Hematopoietic multipotent progenitor cell treated with erythropoietin and hydrocortisone succinate and interleukin-3 and kit ligand, for 4 days (in vitro differentiated cells): ENCODE measurements around the gene PPP2R3B.
"Not testable (repeated sequence)": the region's sequence is repeated elsewhere in the genome, so short reads cannot be mapped to it uniquely, and the experiment has no call there.

Experiments
- DNase-seq: peaks from one replicate; pipeline ENCODE4 v3.0.0-alpha.2; 2015

PPP2R3B gene

DNA sequence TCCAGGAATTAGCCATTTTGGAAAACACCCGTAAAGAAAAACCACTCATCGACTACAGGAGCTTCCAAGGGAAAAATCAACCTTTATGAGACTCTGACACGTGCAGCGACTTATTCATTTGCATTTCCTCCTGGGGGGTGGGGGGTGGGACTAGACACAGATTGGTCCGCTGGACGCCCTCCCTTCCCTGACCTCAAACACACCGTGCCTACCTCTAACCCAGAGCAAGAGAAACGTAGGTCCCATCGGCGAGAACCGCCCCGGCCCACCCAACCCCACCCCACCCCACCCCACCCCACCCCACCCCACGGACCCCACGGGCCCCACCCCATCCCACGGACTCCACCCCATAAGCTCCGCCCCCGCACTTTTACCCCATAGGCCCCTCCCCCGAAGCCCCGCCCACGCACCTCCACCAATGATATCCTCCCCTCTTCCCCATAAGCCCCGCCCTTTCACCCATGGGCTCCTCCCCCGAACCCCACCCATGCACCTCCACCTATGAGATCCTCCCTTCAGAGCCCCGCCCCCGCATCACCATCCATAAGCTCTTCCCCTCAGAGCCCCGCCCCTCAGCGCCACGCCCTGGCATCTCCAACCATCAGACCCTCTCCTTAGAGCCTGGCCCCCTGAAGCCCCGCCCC, 69.2 kb downstream of the PPP2R3B start:
- no peak for DNase-seq

DNA sequence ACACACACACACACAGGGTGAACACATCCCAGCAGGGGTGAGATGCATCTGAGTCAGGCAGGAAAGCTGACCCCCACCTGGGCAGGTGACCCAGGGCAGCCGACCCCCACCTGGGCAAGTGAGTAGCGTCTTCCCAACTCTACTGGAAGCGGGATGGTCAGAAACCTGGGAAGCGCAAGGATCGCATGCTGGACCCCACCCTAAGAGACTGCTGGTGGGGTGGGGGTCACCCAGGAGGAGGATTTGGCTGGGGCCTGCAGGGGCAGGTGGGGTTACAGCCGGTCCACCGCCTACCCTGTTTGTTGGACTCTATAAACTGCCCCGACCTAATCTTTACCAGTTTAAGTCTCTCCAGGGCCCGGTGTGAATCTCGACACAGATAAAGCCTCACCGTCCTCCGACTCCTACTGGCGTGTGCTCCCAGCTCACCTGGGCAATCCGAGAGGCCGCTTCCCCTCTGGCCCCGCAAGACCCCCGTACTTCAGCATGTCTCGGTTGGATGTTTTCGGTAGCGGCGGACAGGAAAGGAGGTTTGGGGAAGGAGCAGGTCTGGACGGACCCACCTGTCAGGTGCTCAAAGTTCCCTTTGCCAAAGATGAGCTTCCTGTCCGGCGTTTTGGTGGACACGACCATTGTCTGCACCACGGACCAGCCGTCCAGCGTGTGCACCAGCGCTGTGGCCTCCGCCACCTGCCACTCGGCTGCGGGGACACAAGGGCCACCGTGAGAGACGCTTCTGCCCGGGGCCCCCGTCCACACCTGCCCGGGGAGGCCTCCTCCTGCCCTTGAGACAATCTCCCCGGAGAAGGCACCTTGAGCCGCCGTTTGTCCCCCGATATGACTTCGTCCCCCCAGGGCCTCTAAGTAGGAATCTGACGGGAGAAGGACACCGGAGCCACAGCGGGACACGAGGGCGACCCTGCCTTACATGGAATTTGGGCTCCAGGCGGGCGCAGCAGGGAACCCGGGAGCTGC, 70.1 kb downstream of the PPP2R3B start:
- DNase-seq = no peak

DNA sequence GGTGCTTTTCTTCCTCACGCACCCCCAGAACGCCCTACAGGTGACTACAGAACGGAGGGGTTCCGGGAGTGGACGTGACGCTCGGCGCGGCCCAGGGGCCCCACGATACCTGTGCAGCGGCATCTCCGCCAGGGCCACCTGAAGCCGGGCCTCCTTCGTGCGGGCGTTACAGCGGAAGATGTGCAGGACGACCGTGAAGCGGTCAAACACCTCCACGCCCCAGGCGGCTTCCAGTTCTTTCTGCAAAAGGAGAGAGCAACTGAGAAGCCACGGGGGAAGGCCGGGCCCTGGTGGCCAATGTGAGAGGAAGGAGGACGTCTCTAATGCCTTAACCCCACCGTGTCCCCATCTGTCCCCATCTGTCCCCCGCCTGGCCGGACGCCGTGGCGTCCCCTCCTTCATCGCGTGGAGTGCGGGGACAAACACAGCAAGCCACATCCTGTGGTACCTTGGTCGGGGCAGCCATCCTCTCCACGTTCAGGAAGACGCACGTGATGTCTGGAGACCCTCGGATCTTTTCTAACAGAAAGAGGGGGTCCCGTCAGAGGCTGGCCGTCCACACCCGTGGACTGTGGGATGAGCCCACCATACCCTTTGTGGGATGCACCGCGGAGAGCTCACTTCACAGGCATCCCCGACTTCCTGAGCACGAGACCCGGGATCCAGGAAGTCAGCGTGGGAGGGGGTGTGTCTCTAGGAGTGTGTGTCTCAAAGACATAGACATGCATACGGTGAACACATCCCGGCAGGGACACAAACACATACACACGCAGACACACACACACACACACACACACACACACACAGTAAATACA, 71.7 kb downstream of the PPP2R3B start:
- DNase-seq = no peak

DNA sequence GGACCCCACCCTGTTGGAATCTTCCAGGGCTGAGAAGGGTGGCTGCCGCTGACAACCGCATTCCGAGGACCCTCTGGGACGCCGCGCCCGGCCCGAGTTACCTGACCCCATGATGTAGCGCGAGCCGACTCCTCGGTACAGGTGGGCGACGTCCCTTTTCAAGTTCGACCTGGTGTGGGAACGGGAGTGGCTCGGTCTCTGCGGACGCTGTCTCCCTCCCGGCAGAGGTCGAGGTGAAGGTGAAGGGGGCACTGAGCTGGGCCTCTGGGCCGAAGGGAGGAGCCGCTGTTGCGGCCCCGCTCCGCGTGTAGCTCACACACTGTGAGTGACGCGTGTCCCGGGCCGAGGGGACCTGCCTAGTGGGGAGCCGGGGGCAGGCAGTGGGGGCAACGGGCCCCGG, 72.7 kb downstream of the PPP2R3B start:
- DNase-seq = no peak

DNA sequence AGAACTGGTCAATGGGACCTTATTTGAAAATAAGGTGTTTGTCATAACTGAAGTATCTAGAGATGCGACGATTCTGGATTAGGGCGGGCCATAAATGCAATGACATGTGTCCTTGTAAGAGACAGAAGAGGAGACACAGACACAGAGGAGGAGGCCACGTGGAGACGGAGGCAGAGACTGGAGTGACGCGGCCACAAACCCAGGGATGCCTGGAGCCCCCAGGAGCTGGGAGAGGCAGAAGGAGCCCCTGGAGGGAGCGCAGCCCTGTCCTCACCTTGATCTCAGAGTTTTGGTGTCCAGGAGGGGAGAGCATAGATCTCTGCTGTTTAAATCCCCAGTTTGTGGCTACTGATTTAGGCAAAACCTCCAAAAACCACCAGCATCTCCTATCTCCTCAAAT, 73.2 kb downstream of the PPP2R3B start:
- no peak for DNase-seq

DNA sequence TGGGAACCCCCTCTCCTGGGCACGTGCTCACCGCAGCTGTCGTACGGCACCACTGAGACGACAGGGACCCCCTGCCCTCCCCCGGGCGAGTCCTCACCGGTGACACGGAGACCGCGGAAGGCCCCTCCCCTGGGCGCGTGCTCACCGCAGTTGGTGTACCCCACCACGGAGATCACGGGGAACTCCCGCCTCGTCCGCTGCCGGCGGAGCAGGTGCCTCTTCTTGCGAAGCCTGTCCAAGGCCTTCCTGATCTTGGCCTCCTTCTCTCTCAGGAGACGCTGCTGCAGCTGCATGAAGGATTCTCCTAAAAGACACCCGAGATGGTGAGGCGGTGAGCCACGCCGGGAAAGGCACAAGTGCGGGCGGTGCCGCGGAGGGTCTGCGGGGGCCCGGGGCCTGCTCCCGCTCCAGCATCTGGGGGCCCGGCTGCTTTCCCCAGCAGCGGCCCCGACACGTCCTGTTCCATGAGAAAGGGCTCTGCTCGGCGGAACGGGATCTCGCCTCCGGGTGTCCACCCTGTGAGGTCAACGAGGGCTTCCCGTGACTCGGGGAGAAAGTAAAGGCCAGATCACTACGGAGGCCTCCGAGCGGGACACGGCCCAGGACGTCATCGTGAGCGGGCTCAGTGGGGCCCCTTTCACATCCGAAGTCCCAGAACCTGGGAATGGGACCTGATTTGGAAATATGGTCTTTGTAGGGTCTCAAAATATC, 73.9 kb downstream of the PPP2R3B start:
- no peak for DNase-seq

DNA sequence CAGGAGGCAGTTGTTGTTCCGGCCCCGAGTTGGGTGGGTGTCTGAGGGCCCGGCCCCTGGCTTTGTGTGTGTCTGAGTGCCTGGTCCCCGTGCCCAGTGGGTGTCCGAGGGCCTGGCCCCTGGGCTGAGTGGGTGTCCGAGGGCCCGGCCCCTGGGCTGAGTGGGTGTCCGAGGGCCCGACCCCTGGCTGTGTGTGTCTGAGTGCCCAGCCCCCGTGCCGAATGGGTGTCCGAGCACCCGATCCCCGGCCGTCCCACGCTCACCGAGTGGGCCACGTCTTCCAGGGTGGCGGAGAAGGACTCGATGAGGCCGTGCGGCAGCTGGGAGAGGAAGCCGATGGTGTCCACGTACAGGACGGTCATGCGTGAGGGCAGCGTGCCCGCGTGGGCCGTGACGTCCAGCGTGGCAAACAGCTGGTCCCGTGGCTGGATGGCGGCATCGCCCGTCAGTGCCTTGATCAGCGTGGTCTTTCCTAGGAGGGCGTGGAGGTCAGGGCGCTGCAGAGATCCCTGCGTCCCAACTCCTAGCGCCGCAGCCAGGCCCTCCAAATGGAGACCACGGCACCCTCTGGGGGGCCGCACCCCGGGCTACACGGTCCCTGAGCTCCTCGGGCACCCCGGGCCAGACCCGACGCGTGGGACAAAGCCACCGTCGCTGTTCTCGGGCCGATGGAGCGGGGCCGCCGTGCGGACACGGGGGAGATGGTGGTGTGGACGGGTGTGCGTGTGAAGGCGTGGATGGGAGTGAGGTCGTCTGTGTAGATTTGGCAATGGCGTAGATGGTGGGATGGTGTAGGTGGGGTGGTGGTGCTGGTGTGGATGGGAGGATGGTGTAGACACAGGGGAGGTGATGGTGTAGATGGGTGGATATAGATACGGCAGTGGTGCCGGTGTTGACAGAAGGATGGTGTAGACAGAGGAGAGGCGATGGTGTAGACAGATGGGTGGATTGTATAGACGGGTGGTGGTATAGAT, 75.3 kb downstream of the PPP2R3B start:
- no peak for DNase-seq

DNA sequence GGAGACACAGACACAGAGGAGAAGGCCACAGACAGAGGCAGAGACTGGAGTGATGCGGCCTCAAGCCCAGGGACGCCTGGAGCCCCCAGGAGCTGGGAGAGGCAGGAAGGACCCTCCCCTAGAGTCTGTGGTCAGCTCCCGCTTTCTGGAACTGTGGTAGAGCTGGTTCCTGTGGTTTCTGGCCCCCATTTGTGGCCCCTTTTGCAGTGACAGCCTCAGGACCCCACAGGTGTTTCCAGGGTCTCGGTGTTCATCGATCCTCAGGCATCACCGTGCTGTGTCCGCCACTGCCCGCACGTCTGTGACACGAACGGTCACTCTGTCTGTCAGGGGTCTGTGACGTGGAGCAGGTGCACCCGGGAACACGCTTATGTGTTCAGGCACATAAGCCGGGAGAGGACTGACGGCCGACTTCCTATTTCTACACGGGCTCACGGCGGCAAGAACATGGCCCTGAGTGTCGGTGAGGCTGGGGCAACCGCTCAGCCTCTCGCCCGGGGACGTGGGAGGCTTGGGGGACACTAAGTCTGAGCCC, 76.0 kb downstream of the PPP2R3B start:
- DNase-seq = no peak

DNA sequence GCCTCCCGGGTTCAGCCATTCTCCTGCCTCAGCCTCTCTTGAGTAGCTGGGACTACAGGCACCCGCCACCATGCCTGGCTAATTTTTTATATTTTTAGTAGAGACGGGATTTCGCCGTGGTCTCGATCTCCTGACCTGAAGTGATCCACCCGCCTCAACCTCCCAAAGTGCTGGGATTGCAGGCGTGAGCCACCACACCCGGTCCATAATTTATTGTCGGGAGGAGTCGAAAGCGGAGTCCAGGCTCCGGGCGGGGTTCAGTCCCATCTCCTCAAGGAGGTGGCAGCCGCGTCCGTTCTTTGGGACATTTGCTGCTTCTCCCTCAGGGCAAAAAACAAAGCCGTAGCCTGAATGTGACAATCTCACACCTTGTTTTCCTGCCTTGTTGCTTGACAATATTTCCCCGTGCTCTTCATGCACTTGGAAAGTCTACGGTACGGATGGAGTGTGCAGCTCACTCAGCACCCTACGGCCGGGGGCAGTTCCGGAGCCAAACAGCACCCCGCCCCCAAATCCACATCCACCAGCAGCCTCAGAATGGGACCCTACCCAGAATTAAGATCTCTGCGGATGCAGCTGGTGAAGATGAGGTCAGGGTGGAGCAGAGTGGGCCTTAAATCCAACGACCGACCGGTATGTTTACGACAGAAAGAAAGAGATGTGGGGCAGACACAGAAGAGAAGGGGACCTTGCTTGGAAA, 77.7 kb downstream of the PPP2R3B start:
- DNase-seq = no peak

DNA sequence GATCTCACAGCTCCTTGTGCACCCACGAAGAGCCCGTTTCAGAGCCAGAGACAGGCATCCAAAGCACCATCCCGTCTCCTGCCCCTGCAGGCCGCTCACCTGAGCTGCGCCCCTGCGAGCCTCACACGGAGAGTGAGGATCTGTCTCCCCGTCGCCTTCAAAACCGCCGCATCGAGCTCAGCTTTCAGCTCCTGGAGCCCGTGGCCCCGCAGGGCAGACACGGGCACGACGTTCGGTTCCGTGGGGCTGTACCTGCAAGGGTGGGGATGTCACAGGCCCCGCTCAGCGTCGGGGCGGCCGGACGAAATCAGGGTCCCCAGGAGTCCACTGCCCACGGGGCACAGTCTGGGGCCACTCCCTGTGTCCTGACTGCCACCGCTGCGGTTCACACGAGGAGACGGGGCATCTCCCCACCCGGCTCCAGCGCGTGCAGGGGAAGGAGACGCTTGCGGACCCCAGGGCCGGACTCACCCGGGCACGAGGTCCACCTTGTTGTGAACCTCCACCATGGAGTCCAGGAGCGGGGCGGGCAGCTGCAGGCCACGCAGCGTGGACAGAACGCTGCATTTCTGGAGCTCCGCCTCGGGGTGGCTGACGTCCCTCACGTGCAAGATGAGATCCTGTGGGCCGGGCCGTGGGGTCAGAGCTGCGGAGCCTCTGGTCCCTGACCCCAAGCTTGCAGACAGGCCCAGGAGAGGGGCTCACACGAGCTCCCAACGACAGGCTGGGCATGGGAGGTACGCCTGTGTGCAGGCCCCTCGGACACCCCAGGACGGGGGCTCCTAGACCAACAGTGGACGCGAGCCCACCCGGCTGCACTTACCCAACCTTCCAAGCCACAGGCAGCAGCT, 79.2 kb downstream of the PPP2R3B start:
- no peak for DNase-seq

DNA sequence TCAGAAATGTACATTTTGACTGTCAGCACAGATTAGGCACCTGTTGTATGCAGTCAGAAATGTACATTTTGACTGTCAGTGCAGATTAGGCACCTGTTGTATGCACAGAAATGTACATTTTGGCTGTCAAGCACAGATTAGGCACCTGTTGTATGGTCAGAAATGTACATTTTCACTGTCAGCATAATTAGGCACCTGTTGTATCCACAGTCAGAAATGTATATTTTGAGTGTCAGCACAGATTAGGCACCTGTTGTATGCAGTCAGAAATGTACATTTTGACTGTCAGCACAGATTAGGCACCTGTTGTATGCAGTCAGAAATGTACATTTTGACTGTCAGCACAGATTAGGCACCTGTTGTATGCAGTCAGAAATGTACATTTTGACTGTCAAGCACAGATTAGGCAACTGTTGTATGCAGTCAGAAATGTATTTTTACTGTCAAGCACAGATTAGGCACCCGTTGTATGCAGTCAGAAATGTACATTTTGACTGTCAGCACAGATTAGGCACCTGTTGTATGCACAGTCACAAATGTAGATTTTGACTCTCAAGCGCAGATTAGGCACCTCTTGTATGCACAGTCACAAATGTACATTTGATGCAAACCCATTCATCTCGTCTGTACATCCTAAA, 80.0 kb downstream of the PPP2R3B start:
- not testable (repeated sequence) for DNase-seq

DNA sequence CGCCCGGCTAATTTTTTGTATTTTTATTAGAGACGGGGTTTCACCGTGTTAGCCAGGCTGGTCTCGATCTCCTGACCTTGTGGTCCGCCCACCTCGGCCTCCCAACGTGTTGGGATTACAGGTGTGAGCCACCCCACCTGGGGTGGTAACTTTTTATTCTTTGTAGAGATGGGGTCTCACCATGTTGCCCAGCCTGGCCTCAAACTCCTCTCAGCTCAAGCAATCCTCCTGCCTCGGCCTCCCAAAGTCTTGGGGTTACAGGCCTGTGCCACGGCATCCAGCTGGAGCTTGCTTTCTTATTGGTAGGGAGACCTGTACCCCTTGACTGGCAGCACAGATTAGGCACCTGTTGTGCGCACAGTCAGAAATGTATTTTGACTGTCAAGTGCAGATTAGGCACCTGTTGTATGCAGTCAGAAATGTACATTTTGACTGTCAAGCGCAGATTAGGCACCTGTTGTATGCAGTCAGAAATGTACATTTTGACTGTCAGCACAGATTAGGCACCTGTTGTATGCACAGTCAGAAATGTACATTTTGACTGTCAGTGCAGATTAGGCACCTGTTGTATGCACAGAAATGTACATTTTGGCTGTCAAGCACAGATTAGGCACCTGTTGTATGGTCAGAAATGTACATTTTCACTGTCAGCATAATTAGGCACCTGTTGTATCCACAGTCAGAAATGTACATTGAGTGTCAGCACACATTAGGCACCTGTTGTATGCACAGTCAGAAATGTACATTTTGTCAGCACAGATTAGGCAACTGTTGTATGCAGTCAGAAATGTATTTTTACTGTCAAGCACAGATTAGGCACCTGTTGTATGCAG, 80.7 kb downstream of the PPP2R3B start:
- not testable (repeated sequence) for DNase-seq

DNA sequence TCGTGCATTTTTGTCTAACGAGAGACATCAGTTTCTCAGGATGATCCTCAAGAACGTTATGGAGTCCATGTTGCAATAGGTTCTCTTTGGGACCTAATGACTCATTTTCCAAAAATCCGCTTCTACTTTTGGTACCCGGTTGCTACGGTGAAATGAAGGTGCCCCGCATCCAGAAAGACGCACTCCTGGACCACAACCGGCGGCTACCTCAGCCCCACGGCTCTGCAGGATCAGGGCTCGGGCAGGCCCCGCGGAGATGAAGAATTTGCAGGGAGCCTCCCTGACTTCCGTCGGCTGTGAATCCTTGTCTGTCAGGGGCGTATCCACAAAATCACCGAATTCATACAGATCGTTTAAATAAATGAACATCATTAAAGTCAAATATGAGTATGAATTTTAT, 83.7 kb downstream of the PPP2R3B start:
- no peak for DNase-seq

DNA sequence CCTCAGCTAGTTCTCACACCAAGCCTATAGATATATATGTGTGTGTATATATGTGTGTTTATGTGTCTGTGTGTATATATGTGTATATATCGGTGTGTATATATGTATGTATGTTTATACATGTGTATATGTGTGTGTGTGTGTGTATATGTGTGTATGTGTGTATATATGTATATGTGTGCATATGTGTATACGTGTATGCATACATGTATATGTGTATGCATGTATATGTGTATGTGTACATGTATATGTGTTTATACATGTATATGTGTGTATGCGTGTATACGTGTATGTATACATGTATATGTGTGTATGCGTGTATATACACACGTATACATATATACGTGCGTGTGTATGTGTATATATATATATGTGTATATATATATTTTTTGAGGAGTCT, 86.4 kb downstream of the PPP2R3B start:
- no peak for DNase-seq

DNA sequence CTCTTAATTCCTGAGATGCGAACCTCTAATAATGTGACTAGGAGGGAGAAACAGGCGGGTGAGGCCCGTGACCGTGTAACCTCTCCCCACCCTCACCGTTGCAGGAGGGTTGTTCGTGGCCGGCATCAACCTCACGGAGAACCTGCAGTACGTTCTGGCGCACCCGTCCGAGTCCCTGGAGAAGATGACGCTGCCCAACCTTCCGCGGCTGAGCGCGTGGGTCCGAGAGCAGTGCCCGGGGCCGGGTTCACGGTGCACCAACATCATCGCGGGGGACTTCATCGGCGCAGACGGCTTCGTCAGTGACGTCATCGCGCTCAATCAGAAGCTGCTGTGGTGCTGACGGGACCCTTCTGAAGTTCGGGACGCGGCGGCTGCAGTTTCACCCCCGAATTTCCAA, 87.7 kb downstream of the PPP2R3B start:
- no peak for DNase-seq

DNA sequence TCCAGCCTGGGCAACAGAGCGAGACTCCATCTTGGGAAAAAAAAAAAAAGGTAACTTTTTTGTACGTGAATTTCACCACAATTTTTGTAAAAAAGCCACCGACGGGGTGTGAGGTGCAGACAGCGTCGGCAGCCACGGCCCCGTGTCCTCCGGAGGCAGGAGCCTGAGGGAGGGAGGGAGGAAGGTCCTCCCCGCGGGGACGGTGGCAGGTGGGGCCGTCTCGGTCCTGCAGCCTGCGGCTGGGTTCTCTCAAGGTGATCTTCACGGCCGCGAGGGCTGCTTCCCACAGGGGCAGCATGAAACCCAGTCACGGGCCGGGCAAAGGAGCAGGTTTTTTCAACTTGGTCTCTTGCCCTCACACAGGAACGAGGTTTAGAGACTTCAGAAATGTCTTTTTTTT, 91.6 kb downstream of the PPP2R3B start:
- DNase-seq = no peak

DNA sequence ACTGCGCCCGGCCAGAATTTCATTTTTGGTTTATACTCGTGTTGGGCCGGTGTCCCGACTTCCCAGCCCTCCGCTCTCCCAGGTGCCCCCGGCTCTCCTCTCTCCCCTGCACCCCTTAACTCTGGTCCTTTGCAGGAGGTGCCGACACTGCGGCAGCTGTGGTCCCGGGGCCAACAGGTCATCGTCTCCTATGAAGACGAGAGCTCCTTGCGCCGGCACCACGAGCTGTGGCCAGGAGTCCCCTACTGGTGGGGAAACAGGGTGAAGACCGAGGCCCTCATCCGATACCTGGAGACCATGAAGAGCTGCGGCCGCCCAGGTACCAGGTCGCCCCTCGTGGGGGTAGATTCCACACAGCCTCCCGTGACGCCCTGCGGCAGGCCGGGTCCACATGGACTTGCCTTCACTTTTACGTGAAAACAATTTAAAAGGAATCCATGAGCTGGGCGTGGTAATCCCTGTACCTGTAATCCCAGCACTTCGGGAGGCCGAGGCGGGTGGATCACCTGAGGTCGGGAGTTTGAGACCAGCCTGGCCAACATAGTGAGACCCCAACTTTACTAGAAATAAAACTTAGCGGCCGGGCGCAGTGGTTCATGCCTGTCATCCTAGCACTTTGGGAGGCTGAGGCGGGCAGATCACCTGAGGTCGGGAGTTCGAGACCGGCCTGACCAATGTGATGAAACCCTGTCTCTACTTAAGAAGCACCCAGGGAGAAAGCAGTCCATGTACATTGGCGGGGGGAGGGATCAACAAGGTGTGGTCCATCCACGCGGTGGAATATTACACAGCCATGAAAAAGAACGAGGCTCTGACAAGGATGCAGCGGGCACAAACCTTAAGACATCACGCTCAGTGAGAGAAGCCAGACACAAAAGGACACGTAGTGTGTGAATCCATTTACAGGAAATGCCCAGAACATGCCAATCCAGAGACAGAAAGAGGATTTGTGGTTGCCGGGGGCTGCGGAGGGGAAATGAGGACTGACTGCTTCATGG, 93.5 kb downstream of the PPP2R3B start:
- DNase-seq = no peak
